Astrocyte of the spinal cord (primary cell): Measurements from ENCODE around the gene ESYT2.

ENCODE experiments used
- DNase-seq: peaks from one replicate; pipeline ENCODE4 v3.0.0; 2011; ENCODE audit warnings: low read depth, low spot score
- H3K4me3 ChIP-seq: 2 replicates; pipeline ENCODE4 v1.5.1; 2011; ENCODE audit warnings: low read depth, mild to moderate bottlenecking, low read length, moderate library complexity
- in situ Hi-C: cut with HindIII; loops from 2 replicates; pipeline ENCODE4 v1.10.0; 2017; ENCODE audit warnings: low sequenced_read_pairs
- TF ChIP-seq, protein P1 (sequence below): IDR thresholded peaks from 2 replicates; pipeline ENCODE4 v1.5.1; 2012; ENCODE audit warnings: low read depth, mild to moderate bottlenecking, low read length, inconsistent platforms

The ESYT2 gene

DNA sequence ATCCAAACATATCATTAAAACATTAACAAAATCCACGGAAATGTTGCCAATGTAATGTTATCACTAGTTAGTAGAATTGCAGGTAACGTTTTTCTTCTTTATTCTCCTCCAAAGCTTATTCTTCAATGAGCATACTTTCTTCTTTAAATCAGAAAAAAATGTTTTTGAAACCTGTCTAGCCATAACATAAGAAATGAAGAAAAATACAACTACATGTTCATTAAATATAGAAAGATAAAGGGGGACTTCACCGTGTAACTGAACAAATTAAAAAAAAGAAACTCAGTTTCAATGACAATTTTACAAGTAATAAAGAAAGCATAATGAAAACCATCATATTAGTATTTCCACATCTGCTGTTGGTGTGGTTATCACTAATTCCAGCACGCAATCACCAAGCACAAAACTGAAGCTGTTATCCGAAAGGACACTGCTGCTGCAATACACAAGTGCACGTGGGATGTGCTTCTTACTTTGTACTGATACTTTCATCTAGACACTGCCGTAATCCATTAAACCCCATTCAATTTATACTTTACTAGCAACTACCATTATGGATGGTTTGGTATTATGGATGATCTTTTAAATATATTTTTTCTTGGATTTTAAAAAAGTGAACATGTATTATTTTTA lies 9.6 kb downstream of the ESYT2 start:
- in situ Hi-C loops: no loop called here
- TF ChIP-seq, protein P1, sequence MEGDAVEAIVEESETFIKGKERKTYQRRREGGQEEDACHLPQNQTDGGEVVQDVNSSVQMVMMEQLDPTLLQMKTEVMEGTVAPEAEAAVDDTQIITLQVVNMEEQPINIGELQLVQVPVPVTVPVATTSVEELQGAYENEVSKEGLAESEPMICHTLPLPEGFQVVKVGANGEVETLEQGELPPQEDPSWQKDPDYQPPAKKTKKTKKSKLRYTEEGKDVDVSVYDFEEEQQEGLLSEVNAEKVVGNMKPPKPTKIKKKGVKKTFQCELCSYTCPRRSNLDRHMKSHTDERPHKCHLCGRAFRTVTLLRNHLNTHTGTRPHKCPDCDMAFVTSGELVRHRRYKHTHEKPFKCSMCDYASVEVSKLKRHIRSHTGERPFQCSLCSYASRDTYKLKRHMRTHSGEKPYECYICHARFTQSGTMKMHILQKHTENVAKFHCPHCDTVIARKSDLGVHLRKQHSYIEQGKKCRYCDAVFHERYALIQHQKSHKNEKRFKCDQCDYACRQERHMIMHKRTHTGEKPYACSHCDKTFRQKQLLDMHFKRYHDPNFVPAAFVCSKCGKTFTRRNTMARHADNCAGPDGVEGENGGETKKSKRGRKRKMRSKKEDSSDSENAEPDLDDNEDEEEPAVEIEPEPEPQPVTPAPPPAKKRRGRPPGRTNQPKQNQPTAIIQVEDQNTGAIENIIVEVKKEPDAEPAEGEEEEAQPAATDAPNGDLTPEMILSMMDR: no peak
- DNase-seq: no peak
- H3K4me3 ChIP-seq: no peak overlapping the region

DNA sequence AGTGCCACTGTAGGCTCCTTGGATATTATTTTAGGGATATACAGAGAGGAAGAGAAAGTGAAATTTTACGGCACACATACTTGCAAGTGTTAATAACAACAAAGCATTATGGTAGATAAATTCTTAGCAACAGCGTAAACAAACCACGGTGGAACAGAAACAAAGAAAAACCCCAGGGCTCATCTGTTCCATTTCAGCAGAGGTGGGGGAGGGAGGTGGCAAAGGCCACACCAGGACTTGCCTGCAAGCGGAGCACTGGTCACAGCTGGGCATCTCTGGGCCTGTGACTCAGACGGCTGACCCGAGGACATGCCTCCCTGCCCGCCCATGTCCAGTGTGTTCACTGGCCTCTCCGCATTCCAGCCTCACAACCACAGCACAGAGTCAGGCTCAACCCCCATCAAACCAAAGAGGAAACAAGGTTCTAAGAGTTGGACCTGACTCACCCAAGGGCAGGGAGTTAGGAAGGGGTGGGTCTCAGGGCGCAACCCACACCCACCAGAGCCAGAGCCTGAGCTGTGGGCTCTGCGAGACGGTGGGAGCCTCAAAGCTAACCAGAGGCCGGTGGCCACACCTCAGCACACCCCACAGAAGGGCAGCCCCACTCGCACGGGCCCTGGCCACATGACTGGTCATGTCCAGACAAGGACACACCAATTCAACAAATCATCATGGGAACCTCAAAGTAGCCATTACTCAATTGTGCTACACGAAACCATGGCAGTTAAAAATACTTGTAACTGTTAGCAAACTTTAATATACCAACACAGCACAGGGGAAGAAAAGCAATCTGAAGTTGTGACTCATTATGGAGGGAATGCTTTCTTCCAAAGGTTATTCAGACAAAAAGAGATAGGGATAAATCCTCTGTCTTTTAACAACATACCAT lies 10.7 kb downstream of the ESYT2 start:
- in situ Hi-C loops: no loop called here

DNA sequence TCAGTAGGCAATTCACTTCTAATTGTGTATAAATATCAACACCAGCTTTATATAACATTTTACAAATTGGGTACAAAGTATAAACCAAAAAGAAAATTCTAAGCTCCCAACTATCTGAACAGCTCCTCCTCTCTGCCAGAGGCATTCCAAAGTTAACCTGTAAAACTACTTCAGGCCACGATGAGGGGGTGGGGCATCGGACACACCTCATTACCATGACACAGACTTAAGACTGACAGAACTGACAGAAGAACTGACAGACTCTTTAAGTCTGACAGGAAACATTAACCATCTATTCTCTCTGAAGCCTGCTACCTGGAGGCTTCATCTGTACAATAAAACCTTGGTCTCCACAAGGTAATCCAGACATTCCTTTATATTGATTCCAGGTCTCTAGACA lies 12.3 kb downstream of the ESYT2 start:
- in situ Hi-C loops: no loop called here
- DNase-seq: no peak
- TF ChIP-seq, protein P1: no peak
- H3K4me3 ChIP-seq: no peak overlapping the region

More for the DNA sequence above, 10.7 kb downstream of the ESYT2 start:
- TF ChIP-seq, protein P1: no peak
- H3K4me3 ChIP-seq: peak overlapping the region; percentile 34
- peak; percentile 99 for DNase-seq

DNA sequence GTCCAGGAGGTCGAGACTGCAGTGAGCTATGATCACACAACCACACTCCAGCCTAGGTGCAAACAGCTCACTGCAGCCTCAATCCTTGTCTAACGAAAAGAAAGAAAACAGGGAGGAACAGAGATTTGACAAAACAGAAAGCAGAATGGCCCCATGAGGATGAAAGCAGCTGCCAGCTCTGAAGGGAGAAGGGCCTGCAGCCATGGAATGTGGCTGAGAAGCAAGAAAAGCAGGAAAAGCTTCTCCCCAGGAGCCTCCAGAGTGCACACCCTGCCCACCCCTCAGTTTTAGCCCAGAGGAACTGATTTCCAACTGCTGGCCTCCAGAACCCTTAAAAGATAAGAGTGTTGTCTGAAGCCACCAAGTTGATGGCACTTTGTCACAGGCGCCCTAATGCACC lies 13.0 kb downstream of the ESYT2 start:
- no peak for DNase-seq
- in situ Hi-C loops: no loop called here
- H3K4me3 ChIP-seq: no peak overlapping the region
- TF ChIP-seq, protein P1: no peak

DNA sequence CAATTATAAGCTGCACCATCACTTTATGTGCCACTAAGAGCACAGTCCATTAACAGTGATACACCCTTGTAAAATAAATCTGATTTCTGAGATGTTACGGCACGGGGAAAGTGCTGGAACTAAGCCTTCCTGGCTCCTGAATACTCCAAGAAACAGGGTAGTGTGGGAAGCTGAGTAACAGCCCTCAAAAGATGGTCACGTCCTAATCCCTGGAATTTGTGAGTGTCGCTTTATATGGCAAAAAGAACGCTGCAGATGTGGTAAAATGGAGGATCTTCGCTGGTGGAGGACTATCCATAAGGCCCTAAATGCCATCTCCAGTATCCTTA lies 13.5 kb downstream of the ESYT2 start:
- no peak overlapping the region for H3K4me3 ChIP-seq
- in situ Hi-C loops: no loop called here
- DNase-seq: no peak
- TF ChIP-seq, protein P1: no peak

DNA sequence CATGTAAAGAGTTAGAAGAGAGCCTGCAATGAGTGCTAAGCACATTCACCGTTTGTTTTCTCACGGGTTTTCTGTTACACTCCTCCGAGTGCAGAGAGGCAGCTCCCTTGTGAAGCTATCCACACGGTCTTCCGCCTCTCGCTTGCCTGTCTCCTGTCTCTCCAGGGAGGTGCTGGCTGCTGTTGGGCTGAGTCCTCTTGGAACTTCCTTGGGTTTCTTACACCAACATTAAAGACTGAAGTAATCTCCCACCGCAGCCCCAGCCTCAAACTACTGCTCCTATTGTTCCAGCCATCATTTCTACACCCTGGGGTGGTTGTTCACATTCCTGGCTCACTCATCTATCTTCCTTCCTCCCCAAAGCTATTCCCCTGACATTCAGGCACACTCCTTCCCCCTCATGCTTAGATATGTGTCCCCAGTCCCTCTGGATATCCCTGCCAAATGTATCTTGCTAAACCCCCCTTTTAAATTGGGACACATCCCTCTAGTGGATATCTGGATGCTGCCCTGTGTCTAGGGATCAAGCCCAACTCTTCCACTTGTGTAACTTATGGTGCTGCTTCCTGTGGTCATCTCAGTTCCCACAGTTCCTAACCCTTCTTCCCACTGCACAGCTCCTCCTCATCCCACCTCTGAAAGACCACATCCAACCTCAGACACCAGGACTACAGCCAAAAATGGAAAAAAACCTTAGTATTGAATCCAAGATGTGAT lies 14.1 kb downstream of the ESYT2 start:
- TF ChIP-seq, protein P1: no peak
- peak; percentile 76 for DNase-seq
- H3K4me3 ChIP-seq: no peak overlapping the region
- in situ Hi-C loops: no loop called here
